GM12865 (cell line): ENCODE results near the gene RIC8B.

Source experiments
- DNase-seq: peaks from one replicate; pipeline ENCODE4 v3.0.0; 2010; ENCODE audit warnings: low read depth
- H3K4me3 ChIP-seq: 2 replicates; pipeline ENCODE4 v1.5.1; 2011; ENCODE audit warnings: mild to moderate bottlenecking, low read depth, low read length, control low read depth
- TF ChIP-seq, protein P1 (sequence below): IDR thresholded peaks from 2 replicates; pipeline ENCODE4 v1.5.1; 2011; ENCODE audit warnings: low read length, control low read depth, low read depth, inconsistent platforms; ENCODE audit not compliant: insufficient read depth; ENCODE audit errors: missing control alignments

RIC8B gene

DNA sequence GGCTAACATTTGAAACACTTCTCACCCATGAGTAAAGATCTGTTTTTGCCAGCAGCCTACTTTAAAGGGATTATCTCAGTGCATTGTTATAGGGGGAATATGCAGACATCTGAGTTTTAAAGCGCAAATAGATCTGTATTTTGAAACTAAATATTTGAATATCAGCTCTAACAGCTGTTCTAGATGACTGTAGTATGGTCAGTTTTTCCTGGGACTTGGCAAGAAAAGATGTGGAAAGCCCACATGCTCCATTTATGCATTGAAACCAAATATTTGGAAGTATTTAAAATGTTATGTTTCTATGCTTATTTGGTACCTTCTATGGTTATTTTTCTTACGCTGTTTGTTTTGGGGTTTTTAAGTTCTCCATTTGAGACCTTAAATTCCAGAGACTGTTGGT, 41.7 kb downstream of the RIC8B start:
- H3K4me3 ChIP-seq, result no peak overlapping the region
- no peak for DNase-seq

GRCh38 chr12:106819991-106820390, 45.5 kb downstream of the RIC8B start:
- TF ChIP-seq, protein P1, sequence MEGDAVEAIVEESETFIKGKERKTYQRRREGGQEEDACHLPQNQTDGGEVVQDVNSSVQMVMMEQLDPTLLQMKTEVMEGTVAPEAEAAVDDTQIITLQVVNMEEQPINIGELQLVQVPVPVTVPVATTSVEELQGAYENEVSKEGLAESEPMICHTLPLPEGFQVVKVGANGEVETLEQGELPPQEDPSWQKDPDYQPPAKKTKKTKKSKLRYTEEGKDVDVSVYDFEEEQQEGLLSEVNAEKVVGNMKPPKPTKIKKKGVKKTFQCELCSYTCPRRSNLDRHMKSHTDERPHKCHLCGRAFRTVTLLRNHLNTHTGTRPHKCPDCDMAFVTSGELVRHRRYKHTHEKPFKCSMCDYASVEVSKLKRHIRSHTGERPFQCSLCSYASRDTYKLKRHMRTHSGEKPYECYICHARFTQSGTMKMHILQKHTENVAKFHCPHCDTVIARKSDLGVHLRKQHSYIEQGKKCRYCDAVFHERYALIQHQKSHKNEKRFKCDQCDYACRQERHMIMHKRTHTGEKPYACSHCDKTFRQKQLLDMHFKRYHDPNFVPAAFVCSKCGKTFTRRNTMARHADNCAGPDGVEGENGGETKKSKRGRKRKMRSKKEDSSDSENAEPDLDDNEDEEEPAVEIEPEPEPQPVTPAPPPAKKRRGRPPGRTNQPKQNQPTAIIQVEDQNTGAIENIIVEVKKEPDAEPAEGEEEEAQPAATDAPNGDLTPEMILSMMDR, result no peak
- H3K4me3 ChIP-seq, result no peak overlapping the region
- DNase-seq, result no peak

More for the DNA sequence above, 41.7 kb downstream of the RIC8B start:
- TF ChIP-seq, protein P1, result no peak

- no peak overlapping the region for H3K4me3 ChIP-seq
- no peak for DNase-seq
- TF ChIP-seq, protein P1, result no peak
Measured at GRCh38 chr12:106831699-106832098, 57.2 kb downstream of the RIC8B start.

DNA sequence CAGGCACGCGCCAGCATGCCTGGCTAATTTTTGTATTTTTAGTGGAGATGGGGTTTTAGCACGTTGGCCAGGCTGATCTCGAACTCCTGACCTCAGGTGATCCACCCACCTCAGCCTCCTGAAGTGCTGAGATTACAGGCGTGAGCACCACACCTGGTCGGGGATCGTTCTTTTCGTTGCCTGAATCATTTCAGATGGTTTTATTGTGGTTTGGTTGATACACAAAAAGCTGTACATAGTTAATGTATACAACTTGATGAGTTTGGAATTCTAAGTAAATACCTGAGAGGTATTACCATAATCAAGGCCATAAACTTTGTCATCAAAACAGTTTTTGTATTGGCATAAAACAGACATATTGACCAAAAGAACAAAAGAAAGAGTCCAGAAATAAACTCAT, 63.3 kb downstream of the RIC8B start:
- TF ChIP-seq, protein P1, result no peak
- no peak for DNase-seq
- H3K4me3 ChIP-seq, result no peak overlapping the region

GRCh38 chr12:106839333-106839732, 64.9 kb downstream of the RIC8B start:
- TF ChIP-seq, protein P1, result no peak
- no peak for DNase-seq
- no peak overlapping the region for H3K4me3 ChIP-seq

DNA sequence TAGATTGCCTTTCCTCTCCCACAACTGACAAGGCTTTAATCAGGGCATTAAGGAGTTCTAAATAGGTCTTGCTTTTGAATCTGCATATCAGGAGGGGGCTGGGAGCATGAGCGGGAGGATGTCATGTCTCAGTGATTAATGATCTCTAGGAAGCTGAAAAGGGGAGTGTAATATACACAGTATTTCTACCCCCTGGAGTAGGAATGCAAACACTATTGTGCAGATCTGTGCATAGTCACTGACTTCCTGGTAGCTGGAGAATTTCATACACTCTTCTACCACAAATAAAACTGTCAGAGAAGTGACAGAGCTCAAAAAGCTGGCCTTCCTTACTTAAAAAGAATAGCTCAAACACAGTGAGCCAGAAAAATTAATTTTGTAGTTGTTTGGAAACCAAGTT, 65.8 kb downstream of the RIC8B start:
- DNase-seq, result no peak
- TF ChIP-seq, protein P1, result no peak
- no peak overlapping the region for H3K4me3 ChIP-seq

- TF ChIP-seq, protein P1, result peak; percentile 46
- no peak overlapping the region for H3K4me3 ChIP-seq
- peak; percentile 45 for DNase-seq
Measured at GRCh38 chr12:106841510-106842302, 67.2 kb downstream of the RIC8B start.
